GM12872 (cell line): ENCODE results near the gene ASXL2.

Experiments used
- TF ChIP-seq, protein P1 (sequence below): IDR thresholded peaks from 3 replicates; pipeline ENCODE4 v1.5.1; 2011; ENCODE audit warnings: low read depth, mild to moderate bottlenecking, low read length, moderate library complexity; ENCODE audit not compliant: insufficient read depth

Gene ASXL2

DNA sequence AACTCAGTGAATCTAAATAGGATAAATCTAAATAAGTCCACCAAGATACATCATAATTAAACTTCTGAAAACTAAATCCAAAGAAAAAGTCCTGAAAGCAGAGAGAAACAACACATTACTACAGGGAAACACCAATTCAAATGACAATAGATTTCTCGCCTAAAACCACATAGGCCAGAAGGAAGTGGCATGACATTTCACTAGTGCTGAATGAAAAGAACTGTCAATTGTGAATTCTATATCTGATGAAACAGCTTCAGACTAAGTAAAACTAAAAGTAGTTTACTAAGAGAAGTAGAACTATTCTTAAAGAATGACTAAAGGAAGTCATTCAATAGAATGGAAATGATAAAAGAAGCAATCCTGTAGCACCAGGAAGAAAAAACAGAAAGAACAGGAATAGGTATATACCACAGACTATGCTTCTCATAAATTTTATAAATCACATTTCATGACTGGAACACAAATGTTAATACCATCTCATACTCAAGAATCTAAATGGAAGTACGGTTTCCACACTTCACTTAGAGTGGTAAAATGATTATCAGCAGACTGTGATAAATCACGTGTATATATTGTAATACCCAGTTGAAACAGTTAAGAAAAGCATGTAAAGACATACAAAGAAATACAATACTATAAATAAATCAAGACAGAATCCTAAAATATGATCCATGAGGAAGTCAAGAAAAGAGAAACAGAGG is 46.4 kb downstream of the ASXL2 start:
- TF ChIP-seq, protein P1, sequence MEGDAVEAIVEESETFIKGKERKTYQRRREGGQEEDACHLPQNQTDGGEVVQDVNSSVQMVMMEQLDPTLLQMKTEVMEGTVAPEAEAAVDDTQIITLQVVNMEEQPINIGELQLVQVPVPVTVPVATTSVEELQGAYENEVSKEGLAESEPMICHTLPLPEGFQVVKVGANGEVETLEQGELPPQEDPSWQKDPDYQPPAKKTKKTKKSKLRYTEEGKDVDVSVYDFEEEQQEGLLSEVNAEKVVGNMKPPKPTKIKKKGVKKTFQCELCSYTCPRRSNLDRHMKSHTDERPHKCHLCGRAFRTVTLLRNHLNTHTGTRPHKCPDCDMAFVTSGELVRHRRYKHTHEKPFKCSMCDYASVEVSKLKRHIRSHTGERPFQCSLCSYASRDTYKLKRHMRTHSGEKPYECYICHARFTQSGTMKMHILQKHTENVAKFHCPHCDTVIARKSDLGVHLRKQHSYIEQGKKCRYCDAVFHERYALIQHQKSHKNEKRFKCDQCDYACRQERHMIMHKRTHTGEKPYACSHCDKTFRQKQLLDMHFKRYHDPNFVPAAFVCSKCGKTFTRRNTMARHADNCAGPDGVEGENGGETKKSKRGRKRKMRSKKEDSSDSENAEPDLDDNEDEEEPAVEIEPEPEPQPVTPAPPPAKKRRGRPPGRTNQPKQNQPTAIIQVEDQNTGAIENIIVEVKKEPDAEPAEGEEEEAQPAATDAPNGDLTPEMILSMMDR = no peak

DNA sequence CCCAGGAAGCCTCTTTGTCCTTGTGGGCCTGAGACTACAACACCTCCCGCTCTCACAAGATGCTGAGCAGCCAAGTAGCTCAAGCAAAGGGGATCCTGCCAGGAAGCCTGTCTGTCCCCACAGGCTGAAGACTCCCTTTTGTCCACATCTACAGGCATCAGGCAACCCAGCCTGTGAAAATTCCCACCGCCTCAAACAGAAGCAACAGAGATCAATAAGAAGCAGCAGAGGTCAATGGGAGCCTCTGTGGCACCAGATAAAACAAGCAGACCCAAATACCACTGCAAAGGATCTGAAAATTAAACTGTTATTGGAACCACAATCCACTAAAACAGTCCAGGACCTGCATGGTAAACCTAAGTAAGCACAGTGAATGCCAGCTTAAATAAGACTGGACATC is 48.5 kb downstream of the ASXL2 start:
- TF ChIP-seq, protein P1 = no peak

DNA sequence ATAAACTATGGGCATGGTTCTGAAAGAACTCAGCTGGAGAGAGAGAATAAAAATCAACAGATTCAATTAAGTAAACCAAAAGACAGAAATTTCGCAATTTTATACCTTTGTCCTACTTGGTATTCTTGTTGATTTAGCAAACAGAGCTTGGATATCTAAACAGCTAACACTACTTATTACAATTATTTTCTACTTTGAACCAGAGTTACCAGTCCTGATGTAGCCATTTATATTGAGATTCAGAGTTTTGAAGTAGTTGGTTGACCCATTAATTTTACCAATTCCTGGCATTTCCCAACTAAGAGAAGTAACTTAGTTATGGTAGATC is 48.9 kb downstream of the ASXL2 start:
- TF ChIP-seq, protein P1 = no peak

DNA sequence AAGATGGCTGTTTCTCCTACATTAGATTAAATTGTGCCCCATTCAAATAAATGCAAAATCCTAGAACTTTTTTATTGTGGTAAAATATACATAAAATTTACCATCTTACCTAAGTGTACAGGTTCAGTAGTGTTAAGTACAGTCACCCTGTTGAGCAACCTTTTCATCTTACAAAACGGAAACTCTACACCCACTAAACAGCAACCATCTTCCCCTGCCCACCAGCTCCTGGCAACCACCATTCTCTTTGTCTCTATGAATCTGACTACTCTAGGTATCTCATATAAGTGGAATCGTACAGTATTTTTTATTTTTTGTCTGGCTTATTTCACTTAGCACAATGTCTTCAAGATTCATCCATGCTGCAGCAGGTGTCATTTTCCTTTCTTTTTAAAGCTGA is 53.0 kb downstream of the ASXL2 start:
- TF ChIP-seq, protein P1 = no peak

DNA sequence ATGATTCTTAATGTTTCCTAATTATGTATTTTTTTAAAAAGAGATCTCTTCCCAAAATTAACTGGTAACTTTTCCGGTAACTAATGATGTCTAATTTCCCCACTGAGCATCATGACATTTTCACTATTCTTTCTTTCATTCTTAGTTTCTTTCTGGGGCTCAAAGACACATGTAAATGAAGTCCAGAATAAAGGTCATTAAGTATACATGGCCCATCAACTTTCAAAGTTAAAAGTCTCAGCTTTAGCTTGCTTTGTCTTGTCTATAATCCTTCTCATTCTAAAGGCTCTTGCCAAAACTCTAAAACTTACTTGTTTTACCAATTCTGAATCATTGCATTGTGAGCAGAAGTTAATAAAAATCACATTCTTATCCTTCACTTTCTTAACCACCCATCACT is 53.6 kb downstream of the ASXL2 start:
- TF ChIP-seq, protein P1 = no peak

DNA sequence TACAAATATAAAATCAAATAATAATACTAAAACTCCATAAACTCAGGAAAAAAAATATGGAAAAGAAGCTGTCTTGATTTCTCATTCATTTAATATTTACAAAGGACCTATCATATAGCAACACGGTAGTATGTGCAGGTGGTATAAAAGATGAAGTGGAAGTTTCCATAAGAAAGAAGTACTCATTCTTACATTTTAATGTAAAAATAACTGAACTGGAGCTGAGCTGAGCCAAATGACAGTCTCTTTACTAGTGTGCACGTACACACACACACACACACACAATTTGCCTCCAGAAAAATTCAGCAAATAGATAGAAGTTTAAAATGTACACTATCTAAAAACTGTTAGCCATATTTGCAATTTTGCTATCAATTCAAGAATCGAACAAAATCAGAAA is 54.1 kb downstream of the ASXL2 start:
- TF ChIP-seq, protein P1 = no peak

DNA sequence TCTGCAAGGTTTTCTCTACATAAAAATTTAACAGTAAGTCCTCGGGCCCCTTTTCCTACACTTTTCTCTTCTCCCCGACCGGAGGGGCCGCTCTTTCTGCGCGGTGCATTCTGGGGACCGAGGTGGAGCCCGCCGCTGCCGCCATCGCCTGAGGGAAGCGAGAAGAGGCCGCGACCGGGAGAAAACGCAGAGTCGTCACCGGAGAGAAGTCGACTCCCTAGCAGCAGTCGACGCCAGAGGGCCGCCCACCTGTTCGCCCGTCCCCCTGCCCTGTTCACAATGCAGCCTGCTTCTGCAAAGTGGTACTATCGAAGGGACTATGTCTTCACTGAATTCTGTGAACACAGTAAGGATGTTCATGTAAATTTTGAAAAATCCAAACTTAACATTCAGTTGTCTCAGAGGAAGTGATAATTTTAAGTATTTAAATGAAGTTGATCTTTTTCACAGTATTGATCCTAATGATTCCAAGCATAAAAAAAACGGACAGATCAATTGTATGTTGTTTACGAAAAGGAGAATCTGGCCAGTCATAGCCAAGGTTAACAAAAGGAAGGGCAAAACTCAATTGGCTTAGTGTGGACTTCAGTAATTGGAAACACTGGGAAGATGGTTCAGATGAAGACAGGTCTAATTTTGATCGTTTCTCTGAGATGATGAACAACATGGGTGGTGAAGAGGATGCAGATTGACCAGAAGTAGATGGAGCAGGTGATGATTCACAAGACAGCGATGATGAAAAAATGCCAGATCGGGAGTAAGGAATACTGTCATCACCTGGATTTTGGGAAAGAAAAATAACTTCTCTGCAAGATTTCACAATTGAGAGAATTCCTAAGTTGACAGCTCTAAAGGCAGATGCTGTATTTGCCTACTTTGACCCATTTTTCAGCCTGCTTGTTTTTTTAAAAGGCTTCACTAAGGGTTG is 55.8 kb downstream of the ASXL2 start:
- TF ChIP-seq, protein P1 = no peak
